GM12873 (cell line): ENCODE results near the gene UBE4B.

ENCODE experiments used
- CTCF ChIP-seq: IDR thresholded peaks from 2 replicates; pipeline ENCODE4 v1.5.1; 2012; ENCODE audit warnings: low read depth, mild to moderate bottlenecking, moderate library complexity, low read length, control low read depth; ENCODE audit not compliant: insufficient read depth; ENCODE audit errors: missing control alignments

UBE4B gene

GRCh38 chr1:10103193-10103592 is 70.4 kb downstream of the UBE4B start:
- TF ChIP-seq CTCF = no peak

DNA sequence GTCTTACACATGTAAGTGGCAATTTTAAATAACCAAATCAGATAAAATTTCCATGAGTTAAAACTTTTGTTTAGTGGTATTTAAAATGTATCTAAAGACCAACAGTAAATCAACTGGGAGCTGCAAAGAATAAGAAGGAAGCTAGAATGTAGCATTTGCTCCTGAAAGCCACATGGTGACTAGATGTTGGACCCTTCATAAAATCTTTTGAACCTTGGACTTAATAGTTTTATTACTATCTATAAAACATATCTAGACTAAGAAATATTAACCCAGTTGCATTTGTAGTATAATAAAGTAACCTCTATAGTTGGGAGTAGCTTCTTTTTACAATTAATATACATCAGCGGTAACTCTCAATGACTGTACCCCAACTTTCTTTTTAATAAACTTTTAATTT is 72.1 kb downstream of the UBE4B start:
- TF ChIP-seq CTCF = no peak

GRCh38 chr1:10105484-10105883 is 72.7 kb downstream of the UBE4B start:
- no peak for TF ChIP-seq CTCF

GRCh38 chr1:10106241-10106640 is 73.5 kb downstream of the UBE4B start:
- no peak for TF ChIP-seq CTCF

DNA sequence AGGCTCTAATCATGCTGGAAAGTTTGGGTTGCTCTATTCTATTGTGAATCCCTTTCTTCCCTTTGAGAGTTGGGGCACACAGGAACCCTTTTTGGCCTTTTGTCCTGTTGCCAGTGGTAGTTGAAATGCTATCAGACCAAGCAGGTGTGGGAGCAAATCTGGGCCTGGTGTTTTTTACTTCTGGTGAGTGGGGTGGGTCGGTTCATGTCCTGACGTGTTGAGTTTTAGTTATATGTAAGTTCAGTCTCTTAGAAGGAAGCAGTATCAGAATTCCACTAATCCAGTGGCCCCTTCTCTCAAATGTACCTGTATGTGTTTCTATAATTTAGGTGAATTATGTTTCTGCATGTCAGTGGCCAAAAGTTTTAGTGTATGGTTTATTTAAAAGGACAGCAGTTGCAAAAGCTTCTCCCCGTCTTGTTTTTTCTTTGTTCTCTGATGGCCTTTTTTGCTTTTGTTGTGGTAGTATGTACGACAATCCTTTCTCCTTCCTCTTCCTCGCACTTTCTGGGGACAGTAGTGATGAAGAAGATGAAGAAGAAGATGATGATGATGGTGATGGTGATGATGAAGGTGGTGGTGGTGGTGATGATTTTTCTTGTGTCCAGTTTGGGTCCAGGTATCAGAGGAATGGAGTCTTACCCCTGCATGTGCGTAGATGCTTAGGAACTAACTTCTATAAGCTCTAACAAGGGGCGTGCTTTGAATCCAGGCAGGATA is 74.2 kb downstream of the UBE4B start:
- no peak for TF ChIP-seq CTCF

GRCh38 chr1:10108134-10108663 is 75.4 kb downstream of the UBE4B start:
- no peak for TF ChIP-seq CTCF

- no peak for TF ChIP-seq CTCF
Measured at GRCh38 chr1:10108948-10109708, 76.4 kb downstream of the UBE4B start.
